ENCODE results near the gene PXDN.
"Not testable (repeated sequence)": the region's sequence is repeated elsewhere in the genome, so short reads cannot be mapped to it uniquely, and the experiment has no call there.

Gene PXDN

DNA sequence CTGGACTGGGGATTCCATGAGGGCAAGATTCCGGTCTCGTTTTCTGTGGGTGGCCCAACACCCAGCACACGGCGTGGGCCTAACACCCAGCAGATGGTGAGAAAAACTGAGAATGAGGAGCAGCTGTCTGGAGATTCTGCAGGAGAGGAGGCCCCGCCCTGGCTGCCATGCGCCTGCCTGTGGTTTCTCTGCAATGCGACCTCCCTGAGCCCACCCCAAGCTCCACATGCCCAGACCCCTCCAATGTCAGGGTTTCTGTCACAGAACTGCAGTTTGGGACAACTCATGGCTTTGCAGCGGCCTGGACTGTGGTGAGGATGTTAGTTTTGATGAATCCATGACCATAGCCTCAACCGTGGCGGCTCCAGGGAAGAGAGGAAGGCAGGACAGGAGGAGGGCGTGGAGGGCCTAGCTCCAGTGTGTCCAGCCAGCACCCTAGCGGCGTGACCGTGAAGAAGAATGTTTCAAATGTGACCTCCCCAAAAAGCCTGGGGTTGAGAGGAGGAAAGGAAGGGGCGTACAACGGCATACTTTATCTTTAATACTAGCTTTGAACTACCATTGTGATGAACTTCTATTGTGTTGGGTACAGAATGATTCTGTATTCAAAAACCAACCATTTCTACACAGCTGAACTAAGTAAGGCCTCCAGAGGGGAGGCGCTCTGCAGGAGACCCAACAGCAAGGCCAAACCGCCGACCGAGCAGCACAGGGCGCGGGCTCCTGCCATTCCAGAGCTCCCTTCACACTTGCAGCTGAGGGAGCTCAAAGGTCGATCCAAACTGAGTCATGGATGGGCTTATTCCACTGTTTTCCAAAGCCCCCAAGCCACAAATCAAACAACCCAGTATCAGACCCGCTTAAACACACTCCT, 3.4 kb downstream of the PXDN start:
- ATAC-seq (no peak), DNase-seq (no peak)

DNA sequence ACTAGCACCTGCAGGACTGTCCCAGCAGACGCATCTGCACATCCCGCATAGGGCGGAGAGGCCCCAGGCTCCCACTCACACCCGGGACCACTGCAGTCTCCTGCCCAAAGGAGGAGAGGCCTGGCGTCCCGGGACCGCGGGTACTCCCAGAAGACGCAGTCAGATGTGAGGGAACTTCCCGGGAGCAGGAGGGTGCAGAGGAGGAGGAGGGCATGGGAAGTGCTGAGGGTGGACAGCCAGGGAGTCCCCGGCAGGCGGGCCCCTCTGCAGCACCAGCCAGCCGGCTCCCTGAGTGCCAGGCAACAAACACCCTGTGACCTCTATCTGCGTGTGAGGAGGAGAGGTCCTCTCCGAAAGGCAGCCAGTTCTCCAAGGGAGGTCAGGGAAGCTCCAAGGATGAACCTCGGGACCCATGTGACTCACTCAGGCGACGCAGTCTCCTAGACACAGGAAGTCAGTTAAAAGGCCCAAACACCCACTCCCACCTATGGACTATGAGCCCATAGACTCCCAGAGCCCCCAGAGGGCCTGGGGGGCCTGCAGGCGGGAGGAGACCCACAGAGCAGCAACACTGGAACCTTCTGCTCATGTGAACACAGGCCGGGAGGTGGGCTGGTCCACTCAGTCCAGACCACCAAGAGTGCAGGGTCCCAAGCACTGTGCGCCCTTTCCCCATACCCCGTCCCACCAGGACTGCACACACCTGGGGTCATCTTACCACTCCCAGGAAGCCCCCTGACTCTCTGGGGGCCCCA, 4.2 kb downstream of the PXDN start:
- no peak for DNase-seq

DNA sequence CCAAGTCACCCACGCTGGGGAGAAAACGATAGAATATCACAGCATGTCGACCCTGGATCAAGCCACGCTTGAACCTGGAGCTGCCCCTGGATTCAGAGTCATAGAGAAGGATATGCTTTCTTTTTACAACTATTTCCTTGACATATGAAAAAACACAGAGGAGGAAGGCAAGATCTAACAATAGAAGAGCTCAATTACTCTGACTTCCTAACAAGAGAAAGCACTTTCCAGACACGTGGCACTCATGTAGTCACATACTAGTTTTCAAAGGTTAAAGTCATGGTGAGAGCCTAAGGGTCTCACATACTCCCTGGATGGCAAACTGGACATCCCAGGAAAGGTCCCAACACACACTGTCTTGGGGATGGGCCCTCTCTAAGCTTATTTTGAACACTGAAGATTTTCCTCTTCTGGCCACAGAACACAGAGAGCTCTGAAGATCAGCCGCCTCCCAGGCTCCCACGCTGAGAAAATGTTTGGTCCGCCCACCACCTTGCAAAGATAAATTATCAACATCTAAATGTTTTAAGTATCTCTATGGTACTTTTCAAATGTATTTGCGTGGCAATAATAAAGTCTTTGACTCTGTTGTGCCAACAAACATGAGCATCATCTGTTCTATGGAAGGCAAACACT, 4.9 kb downstream of the PXDN start:
- no peak for ATAC-seq
- no peak for DNase-seq

More for the DNA sequence above, 4.2 kb downstream of the PXDN start:
- no peak for ATAC-seq

DNA sequence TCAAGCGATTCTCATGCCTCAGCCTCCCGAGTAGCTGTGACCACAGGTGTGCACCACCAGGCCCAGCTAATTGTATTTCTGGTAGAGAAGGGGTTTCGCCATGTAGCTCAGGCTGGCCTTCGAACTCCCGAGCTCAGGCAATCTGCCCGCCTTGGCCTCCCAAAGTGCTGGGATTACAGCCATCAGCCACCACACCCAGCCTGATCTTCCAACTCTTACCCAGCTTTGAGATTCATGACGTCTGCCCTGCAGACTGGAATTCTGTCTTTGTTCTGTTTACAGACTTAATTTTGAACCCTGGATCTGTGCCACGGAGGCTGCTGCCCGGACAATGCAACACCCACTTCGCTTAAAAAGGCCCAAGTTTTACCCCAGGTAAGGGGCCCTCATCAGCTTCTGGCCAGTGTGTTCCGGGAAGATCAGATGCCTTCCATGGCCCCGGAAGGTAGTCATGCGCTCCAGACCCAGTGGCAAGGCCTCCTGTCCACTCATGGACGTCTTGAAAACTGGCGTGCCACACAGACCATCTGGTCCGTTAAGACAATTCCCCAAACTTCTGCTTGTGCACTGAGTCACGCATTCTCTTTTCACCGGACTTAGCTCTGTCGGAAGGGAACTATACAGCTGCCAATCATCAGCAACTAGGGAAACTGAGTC, 5.5 kb downstream of the PXDN start:
- DNase-seq: no peak
- no peak for ATAC-seq

DNA sequence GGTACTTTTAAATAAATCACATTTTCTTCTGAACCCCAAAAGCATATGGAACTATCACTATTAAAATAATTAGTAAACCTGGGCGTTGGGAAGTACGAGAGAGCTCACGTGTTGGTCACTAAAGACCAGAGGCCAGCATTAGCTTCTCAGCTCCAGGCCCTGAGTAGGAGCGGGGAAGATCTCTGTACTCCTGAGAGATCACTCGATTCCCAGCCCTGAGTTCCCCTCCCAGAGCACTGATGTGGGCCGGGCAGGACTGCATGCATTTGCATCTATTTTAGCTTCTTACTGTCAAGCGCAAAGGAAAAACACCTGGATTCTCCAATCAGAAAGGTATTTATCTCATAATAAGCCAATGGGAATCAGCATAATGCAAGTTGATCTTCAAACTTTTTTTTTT, 6.2 kb downstream of the PXDN start:
- DNase-seq: no peak
- no peak for ATAC-seq

DNA sequence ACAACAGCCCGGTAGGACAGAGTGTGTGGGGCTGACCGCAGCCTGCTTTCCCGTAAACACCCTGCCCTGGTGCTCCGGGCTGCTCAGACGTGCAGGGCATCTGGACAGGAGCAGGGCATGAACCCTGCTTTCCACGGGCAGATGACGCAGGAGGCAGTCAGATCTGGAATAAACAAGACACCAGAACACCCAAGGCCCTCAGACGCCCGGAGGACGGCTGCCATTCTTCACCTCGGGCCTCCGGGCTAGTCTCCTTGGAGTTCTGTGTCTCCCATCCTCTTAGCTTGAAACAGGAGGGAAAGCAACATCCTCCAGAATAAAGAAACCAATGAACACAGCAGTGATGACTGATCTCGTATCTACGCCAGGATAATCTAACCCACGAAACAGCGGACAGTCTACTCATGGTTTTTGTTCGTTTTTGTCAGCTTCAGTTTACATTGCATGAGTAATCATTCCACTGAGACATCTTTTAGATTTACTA, 7.3 kb downstream of the PXDN start:
- ATAC-seq (no peak), DNase-seq (no peak)

DNA sequence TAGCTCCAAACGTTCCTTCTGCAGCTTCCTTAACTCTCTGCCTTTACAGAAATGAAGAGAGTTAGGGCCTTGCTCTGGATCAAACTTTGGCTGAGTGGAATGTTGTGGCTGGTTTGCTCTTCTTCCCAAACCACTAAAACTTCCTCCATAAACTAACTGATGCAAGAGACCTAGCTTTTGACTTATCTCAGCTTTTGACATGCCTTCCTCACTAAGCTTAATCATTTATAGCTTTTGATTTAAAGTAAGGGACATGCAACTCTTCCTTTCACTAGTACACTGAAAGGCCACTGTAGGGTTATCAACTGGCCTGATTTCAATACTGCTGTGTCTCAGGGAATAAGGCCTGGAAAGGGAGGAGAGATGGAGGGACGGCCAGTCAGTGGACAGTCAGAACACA, 8.3 kb downstream of the PXDN start:
- DNase-seq (no peak), ATAC-seq (no peak)

DNA sequence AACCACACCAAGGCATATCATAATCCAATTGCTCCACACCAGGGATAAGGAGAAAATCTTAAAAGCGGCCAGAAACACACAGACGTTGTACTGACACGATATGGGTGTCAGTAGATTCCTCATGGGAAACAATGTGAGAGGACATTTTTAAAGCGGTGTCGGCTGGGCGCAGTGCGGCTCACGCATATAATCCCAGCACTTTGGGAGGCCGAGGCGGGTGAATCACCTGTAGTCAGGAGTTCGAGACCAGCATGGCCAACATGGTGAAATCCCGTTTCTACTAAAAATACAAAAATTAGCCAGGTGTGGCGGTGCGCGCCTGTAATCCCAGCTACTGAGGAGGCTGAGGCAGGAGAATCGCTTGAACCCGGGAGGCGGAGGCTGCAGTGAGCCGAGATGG, 11.0 kb downstream of the PXDN start:
- not testable (repeated sequence) for ATAC-seq, DNase-seq

DNA sequence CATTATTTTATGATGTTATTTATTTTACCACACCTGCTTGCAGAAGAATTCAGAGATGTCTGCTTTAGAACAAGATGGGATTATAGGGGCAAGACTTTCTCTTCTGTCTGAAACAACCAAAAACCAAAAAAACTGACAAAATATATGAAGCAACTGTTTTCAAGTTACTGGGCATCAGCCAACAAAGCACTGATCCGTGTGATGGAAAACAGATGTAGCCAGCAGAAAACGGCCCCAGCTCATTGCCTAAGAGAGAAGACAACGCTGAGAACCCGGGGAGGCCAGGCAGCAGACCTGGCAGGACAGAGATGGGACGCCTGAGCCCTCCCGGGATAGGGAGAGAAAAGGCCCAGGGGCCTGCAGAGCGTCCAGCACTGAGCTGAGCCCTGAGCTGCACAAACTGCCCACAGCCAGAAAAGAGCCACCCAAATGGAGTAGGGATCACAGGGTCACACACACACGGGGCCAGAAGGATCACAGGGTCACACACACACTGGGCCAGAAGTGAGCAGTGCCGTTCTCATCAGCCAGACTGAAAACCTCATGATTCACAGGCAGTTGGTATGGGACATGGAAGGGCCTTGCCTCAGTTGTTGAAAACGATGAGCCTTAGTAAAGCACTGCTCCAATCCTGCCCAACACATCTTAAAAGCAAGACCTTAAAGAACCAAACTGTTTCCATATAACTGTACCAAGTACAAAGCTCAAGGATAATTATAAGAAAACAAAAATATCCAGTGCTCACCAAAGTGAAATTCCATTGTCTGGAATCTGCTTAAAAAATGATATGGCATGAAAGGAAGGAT, 12.1 kb downstream of the PXDN start:
- DNase-seq (no peak), ATAC-seq (no peak)

DNA sequence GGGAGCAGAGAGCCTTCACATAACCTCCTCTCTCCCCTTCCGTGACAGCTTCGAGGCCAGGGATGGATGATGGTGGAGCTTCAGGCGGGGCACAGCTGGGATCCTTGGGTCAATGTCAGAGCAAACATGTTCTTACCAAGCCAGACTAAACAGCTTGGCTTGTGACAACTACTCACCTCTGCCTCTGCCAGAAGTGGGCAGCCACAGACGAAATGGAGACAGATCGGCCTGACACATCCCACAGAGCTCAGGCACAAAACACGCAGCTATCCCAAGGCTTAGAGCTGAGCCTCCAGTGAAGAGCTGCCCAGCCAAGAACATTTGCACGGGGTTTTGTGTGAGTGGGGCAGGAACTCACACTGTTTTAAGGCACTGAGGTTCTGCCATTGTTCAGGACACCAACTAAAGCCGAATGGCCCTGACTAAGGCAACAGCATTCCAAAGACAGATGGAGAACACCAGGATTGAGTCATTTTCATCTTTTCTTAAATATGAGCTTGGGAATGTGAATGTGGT, 12.8 kb downstream of the PXDN start:
- DNase-seq: no peak
- ATAC-seq: no peak

DNA sequence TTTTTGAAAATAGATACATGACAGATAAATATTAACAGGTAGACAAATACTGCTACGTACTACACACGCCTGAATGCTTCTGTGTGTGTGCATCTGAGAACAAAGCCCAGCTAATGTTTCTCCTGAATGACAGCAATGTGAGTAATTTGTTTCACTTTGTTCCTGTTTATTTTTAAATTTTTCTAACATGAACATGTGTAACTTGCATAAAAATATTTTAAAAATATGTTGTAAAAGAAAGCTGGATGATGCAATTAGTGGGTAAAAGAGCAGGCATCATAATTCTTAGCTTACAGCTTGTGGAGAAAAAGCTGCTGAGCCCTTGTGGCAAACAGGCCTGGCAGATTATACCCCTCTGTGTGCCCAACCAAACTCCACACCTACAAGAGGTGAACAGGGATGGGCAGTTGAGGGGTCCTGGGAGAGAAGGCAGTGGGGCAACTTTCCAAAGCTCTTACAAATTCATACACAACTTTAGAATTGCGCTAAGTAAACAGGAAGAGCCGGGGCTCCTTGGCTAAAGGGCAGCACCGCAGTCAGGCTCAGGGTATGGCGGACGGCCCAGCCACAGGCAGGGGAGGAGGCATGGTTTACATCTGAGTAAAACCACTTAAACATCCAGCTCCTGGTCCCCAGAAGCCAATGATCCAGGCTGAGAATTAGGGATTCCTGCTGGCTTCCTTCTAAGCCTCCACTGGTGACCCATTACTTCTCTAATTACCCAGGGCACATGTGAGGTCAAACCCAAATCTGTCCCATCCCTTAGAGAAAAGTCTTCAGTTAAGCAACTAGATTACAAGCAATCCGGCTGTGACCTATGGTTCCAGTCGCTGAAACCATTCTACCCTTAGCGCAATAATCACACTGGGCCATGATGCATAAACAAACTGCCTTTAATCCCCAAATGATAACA, 14.0 kb downstream of the PXDN start:
- no peak for ATAC-seq
- no peak for DNase-seq

DNA sequence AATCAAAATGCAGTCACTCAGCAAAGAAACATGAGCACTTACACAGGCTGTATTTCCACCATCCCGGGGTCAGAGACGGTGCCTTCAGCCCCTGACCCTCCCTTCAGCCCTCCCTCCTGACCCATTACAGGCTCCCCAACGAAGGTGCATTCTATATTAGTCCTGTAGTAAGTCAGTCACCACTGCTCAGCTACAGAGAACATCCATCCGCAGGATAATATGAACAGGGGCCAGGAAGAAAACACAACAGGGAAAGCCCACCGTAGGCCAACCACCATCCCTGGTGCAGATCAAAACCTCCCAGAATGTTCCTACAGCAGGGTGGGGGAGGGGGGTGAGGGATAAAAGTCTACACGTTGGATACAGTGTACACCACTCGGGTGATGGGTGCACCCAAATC, 15.1 kb downstream of the PXDN start:
- DNase-seq (no peak), ATAC-seq (no peak)

DNA sequence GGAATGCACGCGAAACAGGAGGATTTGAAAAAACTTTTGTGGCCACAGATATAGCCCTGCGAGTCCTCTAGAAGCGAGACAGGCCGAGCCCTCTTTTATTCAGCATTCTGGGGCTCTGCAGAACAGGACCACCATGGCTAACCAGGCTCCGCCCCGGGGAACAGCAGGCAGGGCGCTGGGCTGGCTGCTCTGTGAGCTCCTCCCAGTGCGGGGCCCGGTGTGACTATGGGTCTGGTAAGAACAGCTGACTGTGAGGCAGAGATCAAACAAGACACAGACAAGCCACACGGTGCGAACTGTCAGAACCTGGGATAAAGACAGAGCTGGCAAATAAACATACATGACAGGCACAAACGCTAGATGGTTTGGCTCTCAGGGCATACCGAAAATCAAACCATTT, 15.5 kb downstream of the PXDN start:
- DNase-seq (no peak), ATAC-seq (no peak)

DNA sequence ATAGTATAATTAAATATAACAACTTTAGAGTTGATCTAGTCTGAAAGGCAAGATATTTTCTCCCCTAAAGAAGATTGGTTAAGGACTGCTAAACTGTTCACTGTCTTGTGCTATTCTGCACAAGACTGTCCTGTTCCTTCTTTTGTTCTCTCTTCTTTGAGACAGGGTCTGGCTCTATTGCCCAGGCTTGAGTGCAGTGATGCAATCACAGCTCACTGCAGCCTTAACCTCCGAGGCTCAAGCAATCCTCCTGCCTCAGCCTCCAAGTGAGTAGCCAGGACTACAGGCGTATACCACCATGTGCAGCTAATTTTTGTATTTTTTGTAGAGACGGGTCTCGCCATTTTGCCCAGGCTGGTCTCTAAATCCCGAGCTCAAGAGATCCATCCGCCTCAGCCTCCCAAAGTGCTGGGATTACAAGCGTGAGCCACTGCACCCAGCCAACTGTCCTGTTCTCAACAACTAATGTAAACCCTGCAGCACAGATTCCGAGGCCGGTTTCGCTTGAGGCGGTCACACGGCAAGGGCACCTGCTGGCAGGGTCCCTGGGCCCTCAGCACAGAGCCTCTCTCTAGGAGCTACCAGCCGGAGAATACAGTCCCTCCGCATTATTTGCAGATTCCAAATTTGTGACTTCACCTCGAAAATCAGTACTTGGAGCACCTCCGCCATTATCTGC, 16.4 kb downstream of the PXDN start:
- ATAC-seq: no peak
- no peak for DNase-seq

DNA sequence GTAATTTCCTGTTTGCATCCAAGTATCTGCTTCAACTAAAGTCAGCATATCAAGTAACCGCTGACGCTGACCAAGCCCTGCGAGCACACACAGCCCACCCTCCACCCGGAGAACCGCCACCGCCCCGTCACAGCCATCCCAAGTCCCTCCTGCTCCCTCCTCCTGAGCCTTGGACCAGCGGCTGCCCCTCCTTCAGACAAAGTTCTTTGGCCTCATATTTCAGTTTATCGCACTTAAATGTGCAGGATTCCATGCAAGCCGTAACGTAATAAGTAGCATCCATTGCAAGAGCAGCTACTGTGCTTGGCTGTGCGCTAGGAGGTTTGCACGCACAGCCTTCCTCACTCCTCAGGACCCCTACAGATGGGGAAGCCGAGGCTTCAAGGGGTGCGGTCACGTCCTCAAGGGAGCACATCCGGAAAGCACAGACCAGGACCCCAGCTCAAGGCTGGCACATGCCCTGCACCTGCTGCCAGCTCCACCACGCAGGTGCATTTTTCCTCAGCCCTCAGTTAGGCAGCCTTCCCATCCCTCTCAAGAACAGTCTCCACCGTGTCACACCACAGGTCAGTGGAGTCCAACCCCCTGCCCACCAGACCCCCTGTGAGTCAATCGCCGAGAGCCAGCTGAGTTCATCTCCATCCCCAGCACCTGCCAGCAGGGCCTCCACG, 17.1 kb downstream of the PXDN start:
- ATAC-seq (no peak), DNase-seq (no peak)

DNA sequence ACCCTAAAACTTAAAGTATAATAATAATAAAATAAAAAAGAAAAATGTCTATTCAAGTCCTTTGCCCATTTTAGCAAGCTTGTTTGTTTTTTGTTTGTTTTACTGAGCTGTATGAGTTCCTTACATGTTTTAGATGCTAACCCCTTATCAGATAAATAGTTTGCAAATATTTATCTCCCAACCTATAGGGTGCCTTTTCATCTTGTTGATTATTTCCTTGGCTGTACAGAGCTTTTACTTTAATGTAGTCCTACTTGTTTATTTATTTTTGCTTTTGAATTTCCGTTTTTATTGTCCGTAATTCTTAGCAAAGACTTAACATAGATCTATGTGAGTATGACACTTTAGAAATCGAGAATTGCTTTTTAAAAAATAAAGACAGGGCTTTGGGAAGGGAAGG, 17.8 kb downstream of the PXDN start:
- no peak for DNase-seq
- ATAC-seq: no peak

DNA sequence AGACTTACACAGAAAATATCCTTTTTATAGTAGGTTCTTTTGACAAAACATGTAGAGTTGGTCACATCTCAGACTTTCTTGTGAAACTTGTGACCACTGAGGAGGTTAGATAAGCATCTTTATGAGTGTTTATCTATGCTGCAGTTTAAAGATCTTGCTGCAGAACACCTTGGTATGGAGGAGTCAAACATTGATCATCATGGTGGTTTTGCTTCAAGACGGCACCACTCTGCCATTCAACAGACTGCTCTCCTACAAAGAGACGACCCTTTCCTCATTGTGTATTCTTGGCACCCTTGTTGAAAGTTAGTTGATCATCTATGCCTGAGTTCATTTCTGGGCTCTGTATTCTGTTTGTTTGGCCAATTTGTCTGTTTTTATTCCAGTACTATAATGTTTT, 20.0 kb downstream of the PXDN start:
- not testable (repeated sequence) for ATAC-seq, DNase-seq

DNA sequence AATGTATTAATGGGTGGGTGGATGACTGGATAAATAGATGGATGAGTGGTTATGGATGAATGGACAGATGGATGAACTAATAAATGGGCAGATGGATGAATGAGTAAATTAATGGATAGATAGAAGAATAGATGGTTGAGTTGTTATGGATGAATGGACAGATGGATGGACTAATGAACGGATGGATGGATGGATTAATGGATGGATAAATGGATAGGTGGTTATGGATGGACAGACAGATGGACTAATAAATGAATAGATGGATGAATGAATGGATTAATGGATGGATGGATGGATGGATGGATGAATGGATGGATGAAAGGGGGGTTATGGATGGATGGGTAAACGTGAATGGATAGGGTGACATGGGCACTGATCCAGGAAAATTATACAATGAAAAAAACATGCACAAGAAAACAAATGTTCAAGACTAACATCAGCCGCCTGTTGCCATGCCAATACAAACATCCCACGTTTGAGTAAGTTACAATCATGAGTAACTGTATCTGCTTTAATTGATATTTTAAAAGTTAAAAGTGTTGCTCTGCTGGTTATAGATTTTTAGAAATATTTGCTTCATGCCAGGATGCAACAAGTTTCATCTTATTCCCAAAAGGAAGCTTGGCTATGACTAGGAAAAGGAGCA, 20.8 kb downstream of the PXDN start:
- ATAC-seq: no peak
- DNase-seq: no peak

DNA sequence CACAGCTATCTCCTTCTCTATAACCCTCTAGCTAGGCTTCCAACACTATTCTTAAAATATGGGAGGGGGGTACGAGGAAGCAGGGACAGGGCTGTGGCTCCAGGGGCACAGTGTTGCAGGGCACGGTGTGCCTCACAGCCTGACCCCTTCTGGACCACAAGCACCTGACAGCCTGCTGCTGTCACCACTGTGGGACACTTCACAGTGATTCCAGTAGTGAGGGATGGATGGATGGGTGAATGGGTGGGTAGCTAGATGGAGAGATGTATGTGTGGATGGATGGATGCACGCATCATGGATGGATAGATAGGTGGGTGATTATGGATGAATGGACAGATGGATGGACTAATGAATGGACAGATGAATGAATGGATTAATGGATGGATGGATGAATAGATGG, 21.6 kb downstream of the PXDN start:
- DNase-seq (no peak), ATAC-seq (no peak)
